Hepatocyte (in vitro differentiated cells): ENCODE results near the gene CCDC102B. TPM values are rescaled to one million over a fixed set of nuclear protein-coding genes. Genes with fewer than 3 reads are reported as not detected.

Experiments
- DNase-seq: peaks from one replicate; pipeline ENCODE4 v3.0.0-alpha.2; 2016; ENCODE audit warnings: low spot score
- H2AFZ ChIP-seq: fragments of 200-600 bp; sonication (generic); 2 replicates; pipeline ENCODE4 v1.6.0; 2016; ENCODE audit warnings: antibody characterized with exemption, mild to moderate bottlenecking
- H3K27ac ChIP-seq: fragments of 200-600 bp; sonication (generic); 2 replicates; pipeline ENCODE4 v1.5.1; 2016; ENCODE audit warnings: mild to moderate bottlenecking
- H3K27me3 ChIP-seq: fragments of 200-600 bp; sonication (generic); 2 replicates; pipeline ENCODE4 v1.6.1; 2016
- H3K36me3 ChIP-seq: fragments of 200-600 bp; sonication (generic); replicated peaks from 2 replicates; pipeline ENCODE4 v1.5.1; 2016; ENCODE audit warnings: low read depth; ENCODE audit not compliant: insufficient read depth
- H3K4me1 ChIP-seq: fragments of 200-600 bp; sonication (generic); 2 replicates; pipeline ENCODE4 v1.5.1; 2016; ENCODE audit warnings: mild to moderate bottlenecking, moderate library complexity; ENCODE audit not compliant: insufficient read depth
- H3K4me2 ChIP-seq: fragments of 200-600 bp; sonication (generic); 2 replicates; pipeline ENCODE4 v1.6.0; 2016
- H3K4me3 ChIP-seq: fragments of 200-600 bp; sonication (generic); 2 replicates; pipeline ENCODE4 v1.5.1; 2016; ENCODE audit warnings: mild to moderate bottlenecking
- H3K79me2 ChIP-seq: fragments of 200-600 bp; sonication (generic); 2 replicates; pipeline ENCODE4 v1.6.0; 2017; ENCODE audit warnings: mild to moderate bottlenecking
- H3K9me2 ChIP-seq: fragments of 200-600 bp; sonication (generic); replicated peaks from 2 replicates; pipeline ENCODE4 v1.6.0; 2017; ENCODE audit warnings: mild to moderate bottlenecking; ENCODE audit not compliant: insufficient read depth
- H3K9me3 ChIP-seq: fragments of 200-600 bp; sonication (generic); 2 replicates; pipeline ENCODE4 v1.5.1; 2016; ENCODE audit warnings: low read depth, mild to moderate bottlenecking
- H4K20me1 ChIP-seq: fragments of 200-600 bp; sonication (generic); 2 replicates; pipeline ENCODE4 v1.6.0; 2016; ENCODE audit warnings: mild to moderate bottlenecking; ENCODE audit not compliant: insufficient read depth, poor library complexity, severe bottlenecking
- CTCF ChIP-seq: fragments of 200-600 bp; sonication (generic); IDR thresholded peaks from 2 replicates; pipeline ENCODE4 v1.5.1; 2016; ENCODE audit warnings: antibody characterized with exemption, mild to moderate bottlenecking; ENCODE audit not compliant: poor library complexity
- EZH2 ChIP-seq: fragments of 200-600 bp; sonication (generic); IDR thresholded peaks from 2 replicates; pipeline ENCODE4 v1.6.1; 2016; ENCODE audit warnings: antibody characterized with exemption, mild to moderate bottlenecking, borderline replicate concordance
- EZH2phosphoT487 ChIP-seq: fragments of 200-600 bp; sonication (generic); IDR thresholded peaks from one replicate; pipeline ENCODE4 v1.6.1; 2018; ENCODE audit warnings: antibody characterized with exemption, mild to moderate bottlenecking, low read depth, moderate library complexity; ENCODE audit not compliant: unreplicated experiment, severe bottlenecking
- WGBS: methylation state at CpG from one replicate; pipeline ENCODE4 v1.1.6; 2016; ENCODE audit warnings: low lambda C conversion rate; ENCODE audit errors: missing lambda C conversion rate; 5-methylcytosine and 5-hydroxymethylcytosine counted together
- polyA plus RNA-seq: library from polyadenylated mRNA; unstranded; fragments of >200 nt; fragmentation: Nextera tagmentation; extraction: Ambion mirVana; gene quantifications from 2 replicates; pipeline ENCODE4 v1.2.1, GENCODE V29; 2016
- total RNA-seq: library from RNA; depleted of rRNA; stranded (reverse); fragments of >200 nt; gene quantifications from 2 replicates; pipeline ENCODE4 v1.2.3, GENCODE V29; 2014

The CCDC102B gene
- total and polyA plus RNA-seq, 2 experiments from 2014 or later, result 2.8 to 5.4 TPM

- no peaks in the 10 kb centered on the region for H3K36me3 ChIP-seq
- H3K4me3 ChIP-seq, result no peak overlapping the region
These were observed 146.9 kb downstream of the CCDC102B start for GRCh38 chr18:68944826-68945225.

GRCh38 chr18:68948622-68949021 lies 150.7 kb downstream of the CCDC102B start:
- Histone ChIP-seq H3K27ac (no peak overlapping the region), H3K4me2 (no peak overlapping the region), H3K27me3 (no peaks in the 10 kb centered on the region), H3K79me2 (no peaks in the 10 kb centered on the region), H3K4me1 (no peaks in the 10 kb centered on the region), H3K36me3 (no peaks in the 10 kb centered on the region), H2AFZ (no peak overlapping the region), H3K9me3 (no peaks in the 10 kb centered on the region), H3K9me2 (no peaks in the 10 kb centered on the region), H4K20me1 (no peaks in the 10 kb centered on the region), H3K4me3 (no peak overlapping the region)
- 90% methylated on average over 4 of the region's 4 CpGs for WGBS
- TF ChIP-seq EZH2phosphoT487 (no peak), EZH2 (no peak), CTCF (no peak)
- DNase-seq, result no peak

More at GRCh38 chr18:68944826-68945225, 146.9 kb downstream of the CCDC102B start:
- no peak overlapping the region for H3K27ac ChIP-seq
- no peaks in the 10 kb centered on the region for H3K79me2 ChIP-seq
- H3K9me2 ChIP-seq, result no peaks in the 10 kb centered on the region
- no peaks in the 10 kb centered on the region for H3K27me3 ChIP-seq
- 35% methylated on average over 1 of the region's 1 CpG for WGBS
- no peaks in the 10 kb centered on the region for H4K20me1 ChIP-seq
- H2AFZ ChIP-seq, result no peak overlapping the region
- H3K4me1 ChIP-seq, result no peaks in the 10 kb centered on the region
- TF ChIP-seq EZH2phosphoT487 (no peak), EZH2 (no peak), CTCF (no peak)
- H3K9me3 ChIP-seq, result no peaks in the 10 kb centered on the region
- DNase-seq, result no peak
- no peak overlapping the region for H3K4me2 ChIP-seq

- Histone ChIP-seq H3K9me2 (no peaks in the 10 kb centered on the region), H3K27me3 (no peaks in the 10 kb centered on the region), H3K4me1 (no peaks in the 10 kb centered on the region), H4K20me1 (no peaks in the 10 kb centered on the region), H3K4me3 (no peak overlapping the region), H3K79me2 (no peaks in the 10 kb centered on the region), H3K9me3 (no peaks in the 10 kb centered on the region), H2AFZ (no peak overlapping the region), H3K27ac (no peak overlapping the region), H3K4me2 (no peak overlapping the region), H3K36me3 (no peaks in the 10 kb centered on the region)
- 88% methylated on average over 2 of the region's 2 CpGs for WGBS
- no peak for DNase-seq
- no peak for TF ChIP-seq EZH2phosphoT487
- no peak for TF ChIP-seq CTCF
- TF ChIP-seq EZH2, result no peak
These were observed 156.9 kb downstream of the CCDC102B start for GRCh38 chr18:68954738-68955137.

GRCh38 chr18:68956650-68957049 lies 158.8 kb downstream of the CCDC102B start:
- no peak for DNase-seq
- Histone ChIP-seq H3K36me3 (no peaks in the 10 kb centered on the region), H3K27ac (no peak overlapping the region), H3K4me1 (no peaks in the 10 kb centered on the region), H3K4me2 (no peak overlapping the region), H3K9me3 (no peaks in the 10 kb centered on the region), H3K79me2 (no peaks in the 10 kb centered on the region), H3K27me3 (no peaks in the 10 kb centered on the region), H2AFZ (no peak overlapping the region), H3K9me2 (no peaks in the 10 kb centered on the region), H3K4me3 (no peak overlapping the region), H4K20me1 (no peaks in the 10 kb centered on the region)
- TF ChIP-seq EZH2 (no peak), EZH2phosphoT487 (no peak), CTCF (no peak)
- 82% methylated on average over 2 of the region's 2 CpGs for WGBS
